Measurements from ENCODE around the gene PTRH1.

Gene PTRH1

GRCh38 chr9:127680226-127680625 is 35.2 kb downstream of the PTRH1 start:
- no peak for TF ChIP-seq CTCF (IDR thresholded peaks at IDR 0.05; ENCODE audit: insufficient read depth, low read depth, low read length, missing control alignments)
- DNase-seq (ENCODE audit: low read depth): no peak
- H3K4me3 ChIP-seq (ENCODE audit: low read depth, low read length): no peak overlapping the region

GRCh38 chr9:127679506-127679905 is 36.0 kb downstream of the PTRH1 start:
- no peak overlapping the region for H3K4me3 ChIP-seq (ENCODE audit: low read depth, low read length)
- TF ChIP-seq CTCF (IDR thresholded peaks at IDR 0.05; ENCODE audit: insufficient read depth, low read depth, low read length, missing control alignments): no peak
- DNase-seq (ENCODE audit: low read depth): no peak

- no peak overlapping the region for H3K4me3 ChIP-seq (ENCODE audit: low read depth, low read length)
- no peak for TF ChIP-seq CTCF (IDR thresholded peaks at IDR 0.05; ENCODE audit: insufficient read depth, low read depth, low read length, missing control alignments)
- DNase-seq (ENCODE audit: low read depth): no peak
These were observed 38.8 kb downstream of the PTRH1 start for GRCh38 chr9:127676638-127677037.

GRCh38 chr9:127673234-127673633 is 42.2 kb downstream of the PTRH1 start:
- no peak for TF ChIP-seq CTCF (IDR thresholded peaks at IDR 0.05; ENCODE audit: insufficient read depth, low read depth, low read length, missing control alignments)
- DNase-seq (ENCODE audit: low read depth): no peak

GRCh38 chr9:127667906-127668305 is 47.6 kb downstream of the PTRH1 start:
- DNase-seq (ENCODE audit: low read depth): no peak
- no peak overlapping the region for H3K4me3 ChIP-seq (ENCODE audit: low read depth, low read length)
- TF ChIP-seq CTCF (IDR thresholded peaks at IDR 0.05; ENCODE audit: insufficient read depth, low read depth, low read length, missing control alignments): no peak

More at GRCh38 chr9:127673234-127673633, 42.2 kb downstream of the PTRH1 start:
- H3K4me3 ChIP-seq (ENCODE audit: low read depth, low read length): no peak overlapping the region

- no peak for DNase-seq (ENCODE audit: low read depth)
- no peak for TF ChIP-seq CTCF (IDR thresholded peaks at IDR 0.05; ENCODE audit: insufficient read depth, low read depth, low read length, missing control alignments)
- no peak overlapping the region for H3K4me3 ChIP-seq (ENCODE audit: low read depth, low read length)
These were observed 48.2 kb downstream of the PTRH1 start for GRCh38 chr9:127667127-127667844.

All from GM12865 (cell line).